Pons (tissue), 1 donor: ENCODE measurements around the gene ASIC5.
"Not testable (repeated sequence)": the region's sequence is repeated elsewhere in the genome, so short reads cannot be mapped to it uniquely, and the experiment has no call there.

Experiments used
- DNase-seq: peaks from one replicate; pipeline ENCODE4 v3.0.0-alpha.2; 2016; ENCODE audit warnings: low spot score

Gene ASIC5

GRCh38 chr4:155866177-155866576, at the start of gene ASIC5:
ASIC5 (minus strand) TSS chr4:155866277; CDS start chr4:155866226, 51 bp downstream.
- DNase-seq = no peak

GRCh38 chr4:155914782-155915181, 48.7 kb upstream of the ASIC5 start:
- no peak for DNase-seq

- no peak for DNase-seq
These were observed 45.8 kb upstream of the ASIC5 start for GRCh38 chr4:155911905-155912304.

GRCh38 chr4:155909615-155910226, 43.6 kb upstream of the ASIC5 start:
- DNase-seq = no peak

- no peak for DNase-seq
These were observed 42.4 kb upstream of the ASIC5 start for GRCh38 chr4:155908187-155909139.

GRCh38 chr4:155907556-155907955, 41.5 kb upstream of the ASIC5 start:
- no peak for DNase-seq

GRCh38 chr4:155906554-155907247, 40.6 kb upstream of the ASIC5 start:
- no peak for DNase-seq

- no peak for DNase-seq
These were observed 38.3 kb upstream of the ASIC5 start for GRCh38 chr4:155904331-155904730.

- no peak for DNase-seq
These were observed 37.4 kb upstream of the ASIC5 start, which contains the start of gene TDO2 for GRCh38 chr4:155903453-155903852. TDO2 (plus strand) TSS chr4:155903696; CDS start chr4:155903759, 63 bp downstream.

GRCh38 chr4:155901013-155901412, 34.9 kb upstream of the ASIC5 start:
- no peak for DNase-seq

- peak; percentile 5 for DNase-seq
These were observed 34.3 kb upstream of the ASIC5 start for GRCh38 chr4:155900381-155900780.

GRCh38 chr4:155899891-155900290, 33.8 kb upstream of the ASIC5 start:
- DNase-seq = no peak

GRCh38 chr4:155898371-155898770, 32.3 kb upstream of the ASIC5 start:
- not testable (repeated sequence) for DNase-seq

- DNase-seq = no peak
These were observed 25.0 kb upstream of the ASIC5 start for GRCh38 chr4:155891058-155891457.

- DNase-seq = no peak
These were observed 23.9 kb upstream of the ASIC5 start for GRCh38 chr4:155889946-155890345.

- no peak for DNase-seq
These were observed 23.1 kb upstream of the ASIC5 start for GRCh38 chr4:155889031-155889793.

- DNase-seq = no peak
These were observed 21.9 kb upstream of the ASIC5 start for GRCh38 chr4:155887847-155888570.

- no peak for DNase-seq
These were observed 21.0 kb upstream of the ASIC5 start for GRCh38 chr4:155887045-155887444.

- DNase-seq = no peak
These were observed 19.6 kb upstream of the ASIC5 start for GRCh38 chr4:155885666-155886065.

GRCh38 chr4:155883895-155884294, 17.8 kb upstream of the ASIC5 start:
- no peak for DNase-seq

- DNase-seq = no peak
These were observed 15.5 kb upstream of the ASIC5 start for GRCh38 chr4:155881555-155881954.
